B cell (primary cell): ENCODE measurements around the gene OR52I1. TPM values are rescaled to one million over a fixed set of nuclear protein-coding genes. Genes with fewer than 3 reads are reported as not detected.

ENCODE experiments used
- ATAC-seq: fragments of 200-7000 bp; cut with Tn5 transposase; one replicate; pipeline ENCODE4 v1.10.0; 2021; ENCODE audit warnings: low read depth, mild to moderate bottlenecking, moderate number of reproducible peaks, moderate library complexity
- CTCF ChIA-PET: fragments of 350-600 bp; sonication (Branson Sonifier 250); formaldehyde crosslinking; loops from one replicate; lab custom pipeline; 2021; ENCODE audit warnings: antibody characterized with exemption, inconsistent platforms; lab: Charles Lee
- POLR2A ChIA-PET: fragments of 350-600 bp; sonication (Branson Sonifier 250); formaldehyde crosslinking; loops from one replicate; lab custom pipeline; 2021; ENCODE audit warnings: antibody characterized with exemption; lab: Charles Lee
- DNase-seq: peaks from one replicate; pipeline ENCODE4 v3.0.0; 2013
- H2AFZ ChIP-seq: 2 replicates; pipeline ENCODE4 v1.6.1; 2012; ENCODE audit warnings: mild to moderate bottlenecking, low read depth, low read length; ENCODE audit not compliant: insufficient read depth, poor library complexity, severe bottlenecking
- H3K27ac ChIP-seq, 2 donors: 1 replicate in 1 of 2; 2 replicates in 1 of 2; pipeline ENCODE4 v1.5.1; 2012 to 2013; ENCODE audit warnings: low read length in 2 of 2, mild to moderate bottlenecking in 2 of 2, moderate library complexity in 1 of 2
- H3K27me3 ChIP-seq, 4 experiments: fragments of 200-600 bp in 1 of 4; sonication (generic) in 1 of 4; replicated peaks in 1 of 4; 1 replicate in 2 of 4; 2 replicates in 2 of 4; pipeline versions ENCODE4 v1.6.1 to v1.7.0; 2013 to 2016; ENCODE audit warnings: low read length in 3 of 4, mild to moderate bottlenecking in 2 of 4, mixed read lengths in 1 of 4, moderate library complexity in 1 of 4; ENCODE audit not compliant: insufficient read depth in 4 of 4, control insufficient read depth in 3 of 4; ENCODE audit errors: control extremely low read depth in 1 of 4
- H3K36me3 ChIP-seq, 2 experiments: replicated peaks in 1 of 2; 1 replicate in 1 of 2; 2 replicates in 1 of 2; pipeline versions ENCODE4 v1.6.1 to v1.7.1; 2013; ENCODE audit warnings: low read length in 1 of 2; ENCODE audit not compliant: insufficient read depth in 2 of 2, control insufficient read depth in 1 of 2; ENCODE audit errors: control extremely low read depth in 1 of 2, extremely low read depth in 1 of 2
- H3K4me1 ChIP-seq, 2 donors: fragments of 200-600 bp in 1 of 2; sonication (generic) in 1 of 2; 1 replicate in 1 of 2; 2 replicates in 1 of 2; pipeline versions ENCODE4 v1.5.1 to v1.6.1; 2013 to 2017; ENCODE audit warnings: low read length in 2 of 2; ENCODE audit not compliant: control insufficient read depth in 2 of 2, insufficient read depth in 2 of 2
- H3K4me2 ChIP-seq: replicated peaks from 2 replicates; pipeline ENCODE3; 2012; ENCODE audit warnings: mild to moderate bottlenecking, low read depth, low read length; ENCODE audit not compliant: poor library complexity, severe bottlenecking
- H3K4me3 ChIP-seq, 5 experiments: fragments of 200-600 bp in 1 of 5; sonication (generic) in 1 of 5; 1 replicate in 3 of 5; 2 replicates in 2 of 5; pipeline versions ENCODE4 v1.5.1 to v1.7.0; 2011 to 2016; ENCODE audit warnings: low read length in 4 of 5, mild to moderate bottlenecking in 4 of 5, low read depth in 2 of 5, control low read depth in 1 of 5, moderate library complexity in 1 of 5; ENCODE audit not compliant: insufficient read depth in 1 of 5; ENCODE audit errors: control extremely low read depth in 1 of 5, extremely low read depth in 1 of 5
- H3K79me2 ChIP-seq: fragments of 200-600 bp; sonication (generic); one replicate; pipeline ENCODE4 v1.6.0; 2016; ENCODE audit warnings: low read length; ENCODE audit not compliant: control insufficient read depth, insufficient read depth
- H3K9ac ChIP-seq: fragments of 200-600 bp; sonication (generic); 2 replicates; pipeline ENCODE4 v1.6.1; 2017; ENCODE audit warnings: mild to moderate bottlenecking, low read length, moderate library complexity
- H3K9me3 ChIP-seq, 3 donors: one replicate each; pipeline versions ENCODE4 v1.6.1 to v1.7.1; 2013; ENCODE audit warnings: low read length in 2 of 3; ENCODE audit not compliant: control insufficient read depth in 2 of 3, insufficient read depth in 1 of 3; ENCODE audit errors: control extremely low read depth in 1 of 3
- H4K20me1 ChIP-seq: 2 replicates; pipeline ENCODE4 v1.6.0; 2012; ENCODE audit warnings: mild to moderate bottlenecking, low read length; ENCODE audit not compliant: insufficient read depth, control insufficient read depth, poor library complexity, severe bottlenecking
- H3K27ac Mint-ChIP-seq: one replicate; pipeline ENCODE4 v1.8.0; 2021; ENCODE audit warnings: mixed read lengths
- H3K27me3 Mint-ChIP-seq: one replicate; pipeline ENCODE4 v1.8.0; 2021; ENCODE audit warnings: mixed read lengths
- H3K4me1 Mint-ChIP-seq: one replicate; pipeline ENCODE4 v1.8.0; 2021; ENCODE audit warnings: mixed read lengths
- H3K4me3 Mint-ChIP-seq: one replicate; pipeline ENCODE4 v1.8.0; 2021; ENCODE audit warnings: mixed read lengths
- H3K9me3 Mint-ChIP-seq: one replicate; pipeline ENCODE4 v1.8.0; 2022; ENCODE audit warnings: mixed read lengths; ENCODE audit not compliant: insufficient read depth
- CTCF ChIP-seq: fragments of 200-600 bp; IDR thresholded peaks from one replicate; pipeline ENCODE4 v1.8.0; 2022; ENCODE audit warnings: antibody characterized with exemption, mild to moderate bottlenecking
- EZH2 ChIP-seq: IDR thresholded peaks from 2 replicates; pipeline ENCODE4 v1.6.1; 2012; ENCODE audit warnings: borderline replicate concordance, low read depth, mild to moderate bottlenecking, moderate library complexity, low read length; ENCODE audit not compliant: insufficient read depth, poor library complexity, severe bottlenecking
- WGBS: methylation state at CpG from one replicate; pipeline ENCODE4 v1.1.5; 2013; ENCODE audit warnings: missing lambda C conversion rate; ENCODE audit not compliant: insufficient coverage; 5-methylcytosine and 5-hydroxymethylcytosine counted together
- intact Hi-C: fragments of 100-400 bp; cut with micrococcal nuclease; formaldehyde crosslinking; loops from one replicate; pipeline ENCODE4 v1.10.0; 2022
- polyA plus RNA-seq: library from polyadenylated mRNA; depleted of rRNA; stranded (reverse); fragments of >200 nt; gene quantifications from 2 replicates; pipeline ENCODE4 v1.2.3, GENCODE V29; 2012
- total RNA-seq, 2 donors: library from RNA; stranded (reverse); fragments of 120-200 nt in 1 of 2; gene quantifications; 1 replicate in 1 of 2; 2 replicates in 1 of 2; pipeline versions ENCODE4 v1.2.3 to v1.2.4, GENCODE V29; 2013 to 2022

OR52I1 gene
- total and polyA plus RNA-seq, 2 donors (not counting 1 experiment from before 2014, with no cell fraction given): not detected

DNA sequence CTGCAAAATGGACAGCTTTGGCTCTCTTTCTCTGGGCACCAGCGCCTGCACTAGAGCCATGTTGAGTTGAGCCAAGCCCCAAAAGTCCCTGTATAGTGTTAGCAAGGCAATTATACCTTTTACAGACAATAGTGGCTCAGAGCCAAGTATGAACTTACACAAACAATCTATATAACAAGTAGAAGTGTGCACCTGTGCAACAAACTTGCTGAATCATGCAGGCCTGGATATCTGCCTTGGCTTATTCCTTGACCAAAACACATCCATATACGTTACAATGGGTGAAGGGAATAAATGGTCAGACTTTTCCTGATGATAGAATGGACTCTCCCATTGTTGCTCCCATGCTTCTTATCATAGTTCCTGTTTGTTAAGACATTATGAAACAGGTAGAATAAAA lies 16.1 kb upstream of the OR52I1 start:
- Histone ChIP-seq H3K36me3 (no peaks in the 10 kb centered on the region), H3K4me2 (no peak overlapping the region), H2AFZ (no peak overlapping the region), H3K27ac (no peak overlapping the region), H3K9ac (no peak overlapping the region), H3K79me2 (no peaks in the 10 kb centered on the region), H3K9me3 (no peaks in the 10 kb centered on the region), H4K20me1 (no peaks in the 10 kb centered on the region), H3K27me3 (peaks cover 0 to 3% (median 1%) of the 10 kb centered on the region in 4 experiments), H3K4me3 (no peak overlapping the region), H3K4me1 (no peaks in the 10 kb centered on the region)
- no peak for TF ChIP-seq CTCF
- no peak for TF ChIP-seq EZH2
- no peak for DNase-seq
- no peak overlapping the region for H3K27ac Mint-ChIP-seq
- no peaks in the 10 kb centered on the region for H3K9me3 Mint-ChIP-seq
- H3K4me1 Mint-ChIP-seq: no peaks in the 10 kb centered on the region
- intact Hi-C loops: no loop called here
- ChIA-PET POLR2A (no interaction called here), CTCF (no interaction called here)
- peaks cover 43% of the 10 kb centered on the region for H3K27me3 Mint-ChIP-seq
- no CpG with 5 or more reads among the region's 2 CpGs for WGBS
- no peak overlapping the region for H3K4me3 Mint-ChIP-seq
- ATAC-seq: no peak

DNA sequence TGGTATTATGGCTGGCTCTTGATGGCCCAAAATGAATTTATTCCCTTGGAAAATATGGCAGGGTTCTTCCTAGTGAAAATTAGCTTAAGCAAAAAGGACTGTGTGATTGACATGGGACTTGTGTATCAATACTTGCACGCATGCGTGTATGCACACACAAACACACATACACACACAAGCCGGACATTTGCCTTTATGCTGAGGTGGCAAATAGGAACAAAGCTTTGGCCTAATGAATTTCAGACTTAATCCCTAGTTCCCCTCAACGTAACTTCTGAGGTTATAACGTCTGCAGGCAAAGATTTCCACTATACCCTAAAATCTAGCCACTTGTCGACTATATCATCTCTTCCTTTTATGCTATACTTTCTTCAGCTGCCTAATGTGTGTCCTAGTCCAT lies 15.2 kb upstream of the OR52I1 start:
- H4K20me1 ChIP-seq: no peaks in the 10 kb centered on the region
- peaks cover 0 to 3% (median 1%) of the 10 kb centered on the region in 4 experiments for H3K27me3 ChIP-seq
- Mint-ChIP-seq H3K27me3 (peaks cover 50% of the 10 kb centered on the region), H3K4me1 (no peaks in the 10 kb centered on the region), H3K4me3 (no peak overlapping the region), H3K9me3 (no peaks in the 10 kb centered on the region), H3K27ac (no peak overlapping the region)
- intact Hi-C loops: no loop called here
- ChIA-PET POLR2A (no interaction called here), CTCF (no interaction called here)
- H2AFZ ChIP-seq: no peak overlapping the region
- no peaks in the 10 kb centered on the region for H3K9me3 ChIP-seq
- ATAC-seq (no peak), DNase-seq (no peak)
- H3K9ac ChIP-seq: no peak overlapping the region
- no peaks in the 10 kb centered on the region for H3K36me3 ChIP-seq
- H3K27ac ChIP-seq: no peak overlapping the region
- H3K4me3 ChIP-seq: no peak overlapping the region
- no peak overlapping the region for H3K4me2 ChIP-seq
- H3K79me2 ChIP-seq: no peaks in the 10 kb centered on the region
- 94% methylated on average over 3 of the region's 6 CpGs for WGBS
- no peaks in the 10 kb centered on the region for H3K4me1 ChIP-seq
- TF ChIP-seq EZH2: no peak
